ENCODE measurements around the gene EIF2S3. TPM values are rescaled to one million over a fixed set of nuclear protein-coding genes. Genes with fewer than 3 reads are reported as not detected.

The EIF2S3 gene
- total and polyA plus RNA-seq, 2 of the 8 experiments (the other 6 are each of a cell fraction or from before 2014, with no cell fraction given): 65.5 to 259 TPM

DNA sequence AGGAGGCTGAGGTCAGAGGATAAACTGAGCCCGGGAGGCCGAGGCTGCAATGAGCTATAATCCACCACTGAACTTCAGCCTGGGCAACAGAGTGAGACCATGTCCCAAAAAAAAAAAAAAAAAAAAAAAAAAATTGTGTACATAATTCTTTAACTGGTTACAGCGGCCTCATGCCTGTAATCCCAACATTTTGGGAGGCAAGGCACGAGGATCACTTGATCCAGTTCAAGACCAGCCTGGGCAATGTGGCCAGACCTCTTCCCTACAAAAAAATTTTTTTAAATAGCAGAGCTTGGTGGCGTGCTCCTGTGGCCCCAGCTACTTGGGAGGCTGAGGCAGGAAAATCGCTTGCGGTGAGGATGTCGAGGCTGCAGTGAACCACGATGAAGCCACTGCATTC, 37.1 kb upstream of the EIF2S3 start (continued):
- TF ChIP-seq CHD7 (IDR thresholded peaks at IDR 0.05; ENCODE audit: insufficient replicate concordance, low read length) (no peak), NRF1 (IDR thresholded peaks at IDR 0.05; ENCODE audit: low read depth, low read length) (no peak), SRF (IDR thresholded peaks at IDR 0.05; ENCODE audit: low read depth, low read length) (no peak), TAF7 (optimal IDR thresholded peaks at IDR 0.05; ENCODE audit: borderline replicate concordance, low read depth, low read length) (no peak), CTCF (IDR thresholded peaks at IDR 0.05; ENCODE audit: control extremely low read depth in 1 of 3, insufficient read depth in 1 of 3, low read depth in 1 of 3, low read length in 3 of 3) (no peak), HDAC6 (IDR thresholded peaks at IDR 0.05; ENCODE audit: low read depth, low read length) (no peak), TAF1 (IDR thresholded peaks at IDR 0.05; ENCODE audit: low read depth, low read length) (no peak)

All from H1 (cell line).